Measurements from ENCODE around the gene CFAP47. TPM values are rescaled to one million over a fixed set of nuclear protein-coding genes. Genes with fewer than 3 reads are reported as not detected.
A peak's percentile ranks its signal among the peaks of the same experiment; 100 is the strongest.
"Not testable (repeated sequence)": the region's sequence is repeated elsewhere in the genome, so short reads cannot be mapped to it uniquely, and the experiment has no call there.

Gene CFAP47
- 0.21 and 1.0 TPM in 2 replicates for total RNA-seq (2022)
- Bru-seq, nascent RNA = percentile 22 among the genes with signal in this experiment
- BruChase-seq, experiment 1, labeled RNA remaining after a 6-hour chase = percentile 8 among the genes with signal in this experiment
- BruChase-seq, experiment 2, labeled RNA remaining after a 2-hour chase = percentile 10 among the genes with signal in this experiment
- long read RNA-seq, partial matches to known transcripts = 0 of 1 reads
- long read RNA-seq, other reads (novel, unspliced or antisense) = 1 of 1 reads

- Mint-ChIP-seq H3K4me1 (ENCODE audit: low read depth, unreplicated experiment) (no peaks in the 10 kb centered on the region), H3K9me3 (ENCODE audit: low read depth, unreplicated experiment) (peaks cover 3% of the 10 kb centered on the region), H3K27ac (ENCODE audit: unreplicated experiment) (no peak within 1 kb of the TSS), H3K4me3 (ENCODE audit: low read depth, unreplicated experiment) (peak within 1 kb of the TSS; percentile 69), H3K36me3 (ENCODE audit: insufficient read depth, unreplicated experiment) (no peaks in the 10 kb centered on the region), H3K27me3 (ENCODE audit: unreplicated experiment) (no peaks in the 10 kb centered on the region)
- peak; percentile 54 for DNase-seq
- no peak for TF ChIP-seq CTCF (IDR thresholded peaks at IDR 0.05; ENCODE audit: unreplicated experiment)
- no TSS peak for BruUV-seq (replicated peaks)
- intact Hi-C loops (cut with micrococcal nuclease; ENCODE audit: unreplicated experiment) = no loop called here
- CTCF ChIA-PET = no interaction called here
Measured at GRCh38 chrX:35919536-35920309, at the start of gene CFAP47. CFAP47 (plus strand) TSS chrX:35919734; CDS start chrX:35919800, 66 bp downstream.

- Mint-ChIP-seq H3K4me1 (ENCODE audit: low read depth, unreplicated experiment) (no peaks in the 10 kb centered on the region), H3K9me3 (ENCODE audit: low read depth, unreplicated experiment) (peaks cover 4% of the 10 kb centered on the region)
Measured at GRCh38 chrX:35880601-35881000, 38.9 kb upstream of the CFAP47 start.

GRCh38 chrX:35886135-35886534 lies 33.4 kb upstream of the CFAP47 start:
- H3K36me3 Mint-ChIP-seq (ENCODE audit: insufficient read depth, unreplicated experiment) = no peaks in the 10 kb centered on the region
- no peaks in the 10 kb centered on the region for H3K4me1 Mint-ChIP-seq (ENCODE audit: low read depth, unreplicated experiment)
- H3K27ac Mint-ChIP-seq (ENCODE audit: unreplicated experiment) = no peak overlapping the region
- BruUV-seq (replicated peaks) = no TSS peak
- CTCF ChIA-PET = interaction anchor here (0.5 kb wide), 1 partner anchor 576 kb away, joined by 5 read pairs; no protein-coding TSS in a partner anchor
- TF ChIP-seq CTCF (IDR thresholded peaks at IDR 0.05; ENCODE audit: unreplicated experiment) = no peak
- no peaks in the 10 kb centered on the region for H3K9me3 Mint-ChIP-seq (ENCODE audit: low read depth, unreplicated experiment)
- no peak for DNase-seq
- intact Hi-C loops (cut with micrococcal nuclease; ENCODE audit: unreplicated experiment) = no loop called here
- H3K27me3 Mint-ChIP-seq (ENCODE audit: unreplicated experiment) = no peaks in the 10 kb centered on the region
- H3K4me3 Mint-ChIP-seq (ENCODE audit: low read depth, unreplicated experiment) = no peak overlapping the region

More at GRCh38 chrX:35880601-35881000, 38.9 kb upstream of the CFAP47 start:
- no peak for DNase-seq
- BruUV-seq (replicated peaks) = no TSS peak
- no peaks in the 10 kb centered on the region for H3K27me3 Mint-ChIP-seq (ENCODE audit: unreplicated experiment)
- H3K27ac Mint-ChIP-seq (ENCODE audit: unreplicated experiment) = no peak overlapping the region
- CTCF ChIA-PET = no interaction called here
- no peak for TF ChIP-seq CTCF (IDR thresholded peaks at IDR 0.05; ENCODE audit: unreplicated experiment)
- H3K36me3 Mint-ChIP-seq (ENCODE audit: insufficient read depth, unreplicated experiment) = no peaks in the 10 kb centered on the region
- intact Hi-C loops (cut with micrococcal nuclease; ENCODE audit: unreplicated experiment) = no loop called here
- no peak overlapping the region for H3K4me3 Mint-ChIP-seq (ENCODE audit: low read depth, unreplicated experiment)

GRCh38 chrX:35890699-35891098 lies 28.8 kb upstream of the CFAP47 start:
- no peaks in the 10 kb centered on the region for H3K4me1 Mint-ChIP-seq (ENCODE audit: low read depth, unreplicated experiment)
- CTCF ChIA-PET = interaction anchor here (0.7 kb wide), 1 partner anchor 326 kb away, joined by 4 read pairs; no protein-coding TSS in a partner anchor

GRCh38 chrX:35986816-35987215 lies 67.3 kb downstream of the CFAP47 start:
- H3K4me1 Mint-ChIP-seq (ENCODE audit: low read depth, unreplicated experiment); H3K4me3 Mint-ChIP-seq (ENCODE audit: low read depth, unreplicated experiment); H3K27ac Mint-ChIP-seq (ENCODE audit: unreplicated experiment); BruUV-seq (replicated peaks); H3K27me3 Mint-ChIP-seq (ENCODE audit: unreplicated experiment); DNase-seq; intact Hi-C loops (cut with micrococcal nuclease; ENCODE audit: unreplicated experiment); H3K9me3 Mint-ChIP-seq (ENCODE audit: low read depth, unreplicated experiment); H3K36me3 Mint-ChIP-seq (ENCODE audit: insufficient read depth, unreplicated experiment): not testable (repeated sequence)
- CTCF ChIA-PET = interaction anchor here (0.6 kb wide), 1 partner anchor 627 kb away, joined by 3 read pairs; no protein-coding TSS in a partner anchor

More at GRCh38 chrX:35890699-35891098, 28.8 kb upstream of the CFAP47 start:
- peak; percentile 35 for TF ChIP-seq CTCF (IDR thresholded peaks at IDR 0.05; ENCODE audit: unreplicated experiment)
- H3K4me3 Mint-ChIP-seq (ENCODE audit: low read depth, unreplicated experiment) = no peak overlapping the region
- H3K9me3 Mint-ChIP-seq (ENCODE audit: low read depth, unreplicated experiment) = no peaks in the 10 kb centered on the region
- BruUV-seq (replicated peaks) = no TSS peak
- H3K36me3 Mint-ChIP-seq (ENCODE audit: insufficient read depth, unreplicated experiment) = no peaks in the 10 kb centered on the region
- no peak overlapping the region for H3K27ac Mint-ChIP-seq (ENCODE audit: unreplicated experiment)
- H3K27me3 Mint-ChIP-seq (ENCODE audit: unreplicated experiment) = no peaks in the 10 kb centered on the region
- peak; percentile 49 for DNase-seq
- intact Hi-C loops (cut with micrococcal nuclease; ENCODE audit: unreplicated experiment) = loop anchor here (1.0 to 2.0 kb wide), 2 partner anchors 678 to 977 kb away; no protein-coding TSS in a partner anchor

Measured in Calu3 (cell line).